ENCODE results near the gene RAET1G.
"Not testable (repeated sequence)": the region's sequence is repeated elsewhere in the genome, so short reads cannot be mapped to it uniquely, and the experiment has no call there.

The RAET1G gene

GRCh38 chr6:149953390-149953789 lies 30.5 kb upstream of the RAET1G start:
- not testable (repeated sequence) for DNase-seq

GRCh38 chr6:149951626-149952025 lies 28.7 kb upstream of the RAET1G start:
- no peak for DNase-seq

- no peak for DNase-seq
These were observed 28.2 kb upstream of the RAET1G start for GRCh38 chr6:149951096-149951495.

- DNase-seq, result no peak
These were observed 27.5 kb upstream of the RAET1G start for GRCh38 chr6:149950423-149950822.

- no peak for DNase-seq
These were observed 25.7 kb upstream of the RAET1G start for GRCh38 chr6:149948616-149949015.

GRCh38 chr6:149948011-149948410 lies 25.1 kb upstream of the RAET1G start:
- DNase-seq, result no peak

GRCh38 chr6:149947533-149947932 lies 24.6 kb upstream of the RAET1G start:
- DNase-seq, result not testable (repeated sequence)

- DNase-seq, result not testable (repeated sequence)
These were observed 23.7 kb upstream of the RAET1G start for GRCh38 chr6:149946631-149947030.

GRCh38 chr6:149945276-149945675 lies 22.4 kb upstream of the RAET1G start:
- not testable (repeated sequence) for DNase-seq

GRCh38 chr6:149943321-149943720 lies 20.4 kb upstream of the RAET1G start:
- DNase-seq, result not testable (repeated sequence)

GRCh38 chr6:149942461-149942829 lies 19.5 kb upstream of the RAET1G start:
- DNase-seq, result no peak

- peak; percentile 92 for DNase-seq
These were observed 18.9 kb upstream of the RAET1G start, which contains the start of gene ULBP2 for GRCh38 chr6:149941583-149942460. Gene ULBP2 (plus strand): TSS chr6:149942014. CDS start chr6:149942073, 59 bp downstream.

- DNase-seq, result no peak
These were observed 17.7 kb upstream of the RAET1G start for GRCh38 chr6:149940672-149940982.

GRCh38 chr6:149939909-149940671 lies 17.2 kb upstream of the RAET1G start:
- no peak for DNase-seq

GRCh38 chr6:149939356-149939648 lies 16.4 kb upstream of the RAET1G start:
- DNase-seq, result no peak

- DNase-seq, result no peak
These were observed 15.8 kb upstream of the RAET1G start for GRCh38 chr6:149938571-149939355.

GRCh38 chr6:149938013-149938570 lies 15.2 kb upstream of the RAET1G start:
- not testable (repeated sequence) for DNase-seq

GRCh38 chr6:149936743-149937142 lies 13.8 kb upstream of the RAET1G start:
- no peak for DNase-seq

GRCh38 chr6:149935668-149936067 lies 12.7 kb upstream of the RAET1G start:
- DNase-seq, result no peak

GRCh38 chr6:149935246-149935645 lies 12.3 kb upstream of the RAET1G start:
- no peak for DNase-seq

- peak; percentile 54 to 67 for DNase-seq
These were observed 11.6 kb upstream of the RAET1G start for GRCh38 chr6:149934249-149935156.

- DNase-seq, result no peak
These were observed 10.5 kb upstream of the RAET1G start for GRCh38 chr6:149933461-149933860.

Data from SW 1271 (cell line).